HepG2 (cell line): Measurements from ENCODE around the gene ARFGAP1.

Experiments
- HCFC1 ChIP-seq: fragments of 150-350 bp; IDR thresholded peaks from 2 replicates; pipeline ENCODE4 v1.6.1; 2014; ENCODE audit warnings: low read depth, low read length
- ZNF20 ChIP-seq: sonication (generic); formaldehyde crosslinking; IDR thresholded peaks from 2 replicates; pipeline ENCODE4 v1.4.0; 2020; ENCODE audit warnings: mild to moderate bottlenecking, moderate library complexity, missing genetic modification reagents
- ZNF274 ChIP-seq: sonication (generic); formaldehyde crosslinking; IDR thresholded peaks from 2 replicates; pipeline ENCODE4 v1.5.1; 2020; ENCODE audit warnings: mild to moderate bottlenecking, missing genetic modification reagents

- TF ChIP-seq HCFC1 (no peak), ZNF20 (CRISPR knock-in tag) (no peak), ZNF274 (CRISPR knock-in tag) (no peak)
Observed at GRCh38 chr20:63301671-63302070, 29.1 kb downstream of the ARFGAP1 start.
